ENCODE measurements around the gene HACD4.

GRCh38 chr9:20962536-20963225, 68.8 kb downstream of the HACD4 start:
- no peak for TF ChIP-seq GATA3 (IDR thresholded peaks at IDR 0.05; ENCODE audit: low read depth, low read length)
- TF ChIP-seq GATA2 (IDR thresholded peaks at IDR 0.05; ENCODE audit: low read depth, low read length) = no peak

Data from SH-SY5Y (cell line).